ENCODE measurements around the gene AKAP6. TPM values are rescaled to one million over a fixed set of nuclear protein-coding genes. Genes with fewer than 3 reads are reported as not detected.

Gene AKAP6
- total RNA-seq, 1 donor from 2014 or later, result 4.7 TPM

DNA sequence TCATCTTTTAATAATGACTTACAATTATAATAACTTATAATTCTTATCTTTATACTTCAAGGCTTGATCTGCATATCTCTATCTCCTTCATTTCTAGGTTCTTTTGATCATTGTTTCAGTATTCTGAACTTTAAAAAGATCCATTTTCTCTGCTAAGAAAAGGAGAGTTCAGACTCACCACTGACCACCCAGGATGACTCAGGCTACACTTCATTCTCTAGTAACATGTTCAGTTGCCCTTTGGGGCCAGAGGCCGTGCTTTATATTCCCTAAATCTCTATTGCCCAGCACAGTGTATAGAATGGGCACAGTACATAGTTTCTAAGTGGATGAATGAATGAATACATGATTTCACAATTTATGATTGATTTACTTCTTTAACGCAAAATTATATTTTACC is 268.7 kb downstream of the AKAP6 start:
- Mint-ChIP-seq H3K9me3 (no peaks in the 10 kb centered on the region), H3K36me3 (no peaks in the 10 kb centered on the region), H3K27ac (no peak overlapping the region), H3K4me1 (ENCODE audit: unreplicated experiment) (peaks cover 25% of the 10 kb centered on the region), H3K27me3 (peaks cover 6% of the 10 kb centered on the region), H3K4me3 (no peak overlapping the region)
- TF ChIP-seq CTCF (conservative IDR thresholded peaks at IDR 0.05), result no peak
- DNase-seq (ENCODE audit: extremely low spot score, unreplicated experiment), result no peak

DNA sequence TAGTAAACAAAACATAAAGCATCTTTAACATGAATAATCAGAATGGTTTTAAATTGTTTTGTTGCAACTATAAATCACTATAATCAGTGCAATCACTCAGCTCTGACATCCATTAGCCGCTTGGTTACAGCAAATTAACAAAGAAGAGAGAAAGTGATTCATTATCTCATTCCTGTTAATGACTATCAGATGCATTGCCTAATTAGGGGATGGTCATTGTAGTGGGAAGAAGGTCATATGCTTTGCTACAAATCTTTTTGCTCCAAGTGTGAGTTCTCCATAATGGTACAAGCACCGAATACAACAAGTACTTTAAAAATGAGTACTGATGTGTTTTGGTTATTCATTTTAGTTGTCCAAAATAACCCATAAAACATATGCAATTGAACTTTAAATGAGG is 272.0 kb downstream of the AKAP6 start:
- Mint-ChIP-seq H3K9me3 (no peaks in the 10 kb centered on the region), H3K36me3 (no peaks in the 10 kb centered on the region), H3K27me3 (peaks cover 7% of the 10 kb centered on the region), H3K27ac (no peak overlapping the region), H3K4me3 (no peak overlapping the region), H3K4me1 (ENCODE audit: unreplicated experiment) (peaks cover 14% of the 10 kb centered on the region)
- no peak for TF ChIP-seq CTCF (conservative IDR thresholded peaks at IDR 0.05)
- DNase-seq (ENCODE audit: extremely low spot score, unreplicated experiment), result no peak

DNA sequence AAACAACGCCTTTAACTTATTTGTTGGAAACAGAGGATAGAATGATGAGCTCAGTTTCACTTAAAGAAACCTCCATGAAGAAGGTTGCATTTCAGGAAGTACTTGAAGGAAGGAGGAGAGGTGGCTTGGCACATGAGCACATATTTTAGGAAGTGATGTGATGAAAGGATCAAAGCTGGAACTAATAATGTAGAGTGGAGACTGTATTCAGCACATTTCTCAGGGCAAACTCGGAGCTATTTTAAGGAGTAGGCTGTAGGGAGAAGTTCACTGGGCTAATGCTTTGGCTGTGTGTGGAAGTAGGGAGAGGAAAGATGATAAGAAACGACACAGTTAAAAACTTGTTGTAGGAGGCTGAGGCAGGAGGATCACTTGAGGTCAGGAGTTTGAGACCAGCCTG is 272.8 kb downstream of the AKAP6 start:
- Mint-ChIP-seq H3K4me3 (no peak overlapping the region), H3K9me3 (no peaks in the 10 kb centered on the region), H3K27ac (no peak overlapping the region), H3K36me3 (no peaks in the 10 kb centered on the region), H3K4me1 (ENCODE audit: unreplicated experiment) (peaks cover 17% of the 10 kb centered on the region), H3K27me3 (peaks cover 7% of the 10 kb centered on the region)
- DNase-seq (ENCODE audit: extremely low spot score, unreplicated experiment), result no peak
- no peak for TF ChIP-seq CTCF (conservative IDR thresholded peaks at IDR 0.05)

DNA sequence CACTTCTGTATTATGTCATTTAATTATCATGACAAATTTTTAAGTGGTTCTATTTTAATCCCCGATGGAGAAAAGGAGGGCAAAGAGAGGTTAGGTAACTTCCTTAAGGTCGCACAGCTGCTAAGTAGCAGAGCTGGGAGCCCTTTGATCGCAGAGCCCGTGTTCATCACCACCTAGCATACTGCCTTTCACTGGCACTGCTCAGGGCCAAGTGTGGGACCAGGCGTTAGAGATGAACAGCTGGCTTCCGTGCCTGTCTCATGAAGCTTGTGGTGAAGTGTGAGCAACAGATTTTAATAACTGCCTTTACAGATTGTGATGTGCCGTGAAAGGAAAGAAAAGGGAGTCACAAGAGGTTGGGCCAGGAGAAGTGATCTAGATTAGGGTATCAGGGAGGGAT is 273.6 kb downstream of the AKAP6 start:
- H3K27me3 Mint-ChIP-seq, result peaks cover 7% of the 10 kb centered on the region
- DNase-seq (ENCODE audit: extremely low spot score, unreplicated experiment), result no peak
- H3K27ac Mint-ChIP-seq, result no peak overlapping the region
- H3K4me3 Mint-ChIP-seq, result no peak overlapping the region
- no peaks in the 10 kb centered on the region for H3K36me3 Mint-ChIP-seq
- TF ChIP-seq CTCF (conservative IDR thresholded peaks at IDR 0.05), result no peak
- peaks cover 22% of the 10 kb centered on the region for H3K4me1 Mint-ChIP-seq (ENCODE audit: unreplicated experiment)
- H3K9me3 Mint-ChIP-seq, result no peaks in the 10 kb centered on the region

- no peaks in the 10 kb centered on the region for H3K36me3 Mint-ChIP-seq
- no peak overlapping the region for H3K4me3 Mint-ChIP-seq
- DNase-seq (ENCODE audit: extremely low spot score, unreplicated experiment), result no peak
- no peaks in the 10 kb centered on the region for H3K9me3 Mint-ChIP-seq
- TF ChIP-seq CTCF (conservative IDR thresholded peaks at IDR 0.05), result no peak
- H3K4me1 Mint-ChIP-seq (ENCODE audit: unreplicated experiment), result peaks cover 22% of the 10 kb centered on the region
- no peak overlapping the region for H3K27ac Mint-ChIP-seq
- peaks cover 7% of the 10 kb centered on the region for H3K27me3 Mint-ChIP-seq
Measured at GRCh38 chr14:32603992-32604565, 275.0 kb downstream of the AKAP6 start.

DNA sequence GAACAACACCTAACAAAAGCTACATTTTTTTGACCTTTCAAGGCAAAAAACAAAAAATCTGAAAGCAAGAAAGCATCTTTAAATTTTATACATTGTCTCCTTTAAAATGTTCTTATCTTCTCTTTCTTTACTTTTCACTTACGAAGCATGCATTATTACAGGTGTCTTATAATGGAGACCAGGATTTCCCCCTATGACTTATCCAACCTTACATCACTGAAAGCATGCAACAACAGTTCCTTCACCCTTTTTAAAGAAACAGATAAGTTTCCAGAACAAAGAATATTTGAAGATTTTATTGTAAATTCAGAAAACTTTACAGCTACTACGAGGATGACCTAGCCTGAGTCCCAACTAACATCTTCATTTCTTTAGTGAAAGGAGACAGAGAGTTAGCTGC is 277.2 kb downstream of the AKAP6 start:
- TF ChIP-seq CTCF (conservative IDR thresholded peaks at IDR 0.05), result no peak
- H3K9me3 Mint-ChIP-seq, result no peaks in the 10 kb centered on the region
- H3K4me3 Mint-ChIP-seq, result no peak overlapping the region
- no peaks in the 10 kb centered on the region for H3K36me3 Mint-ChIP-seq
- H3K27me3 Mint-ChIP-seq, result peaks cover 7% of the 10 kb centered on the region
- H3K27ac Mint-ChIP-seq, result no peak overlapping the region
- peaks cover 22% of the 10 kb centered on the region for H3K4me1 Mint-ChIP-seq (ENCODE audit: unreplicated experiment)
- no peak for DNase-seq (ENCODE audit: extremely low spot score, unreplicated experiment)
